HG03095 (cell line): ENCODE results near the gene CLDN5.

ENCODE experiments used
- ATAC-seq: cut with Tn5 transposase; IDR thresholded peaks from one replicate; pipeline ENCODE4 v1.9.1; 2021; ENCODE audit warnings: moderate library complexity; ENCODE audit not compliant: unreplicated experiment

Gene CLDN5

GRCh38 chr22:19507534-19507861 lies 16.7 kb downstream of the CLDN5 start:
- ATAC-seq: no peak

- no peak for ATAC-seq
Measured at GRCh38 chr22:19506212-19506611, 18.0 kb downstream of the CLDN5 start.

- ATAC-seq: no peak
Measured at GRCh38 chr22:19505735-19506126, 18.5 kb downstream of the CLDN5 start.

GRCh38 chr22:19504900-19505734 lies 19.1 kb downstream of the CLDN5 start:
- ATAC-seq: no peak

GRCh38 chr22:19503869-19504268 lies 20.3 kb downstream of the CLDN5 start:
- no peak for ATAC-seq

- no peak for ATAC-seq
Measured at GRCh38 chr22:19503367-19503766, 20.8 kb downstream of the CLDN5 start.

GRCh38 chr22:19501897-19502447 lies 22.2 kb downstream of the CLDN5 start:
- ATAC-seq: no peak

GRCh38 chr22:19499880-19500242 lies 24.3 kb downstream of the CLDN5 start:
- ATAC-seq: no peak

- no peak for ATAC-seq
Measured at GRCh38 chr22:19499236-19499879, 24.9 kb downstream of the CLDN5 start.

GRCh38 chr22:19498866-19499190 lies 25.4 kb downstream of the CLDN5 start:
- no peak for ATAC-seq

GRCh38 chr22:19498154-19498865 lies 25.9 kb downstream of the CLDN5 start:
- no peak for ATAC-seq

- no peak for ATAC-seq
Measured at GRCh38 chr22:19497245-19497644, 27.0 kb downstream of the CLDN5 start.

GRCh38 chr22:19496324-19496630 lies 27.9 kb downstream of the CLDN5 start:
- no peak for ATAC-seq

- no peak for ATAC-seq
Measured at GRCh38 chr22:19495562-19496323, 28.5 kb downstream of the CLDN5 start.

- ATAC-seq: no peak
Measured at GRCh38 chr22:19494676-19495173, 29.5 kb downstream of the CLDN5 start.

GRCh38 chr22:19494001-19494560 lies 30.1 kb downstream of the CLDN5 start:
- no peak for ATAC-seq

GRCh38 chr22:19492504-19493174 lies 31.6 kb downstream of the CLDN5 start:
- no peak for ATAC-seq

GRCh38 chr22:19490628-19491230 lies 33.5 kb downstream of the CLDN5 start:
- ATAC-seq: no peak

GRCh38 chr22:19488884-19489843 lies 35.0 kb downstream of the CLDN5 start:
- ATAC-seq: no peak
